ENCODE measurements around the gene NKX1-1.
"Not testable (repeated sequence)": the region's sequence is repeated elsewhere in the genome, so short reads cannot be mapped to it uniquely, and the experiment has no call there.

NKX1-1 gene

DNA sequence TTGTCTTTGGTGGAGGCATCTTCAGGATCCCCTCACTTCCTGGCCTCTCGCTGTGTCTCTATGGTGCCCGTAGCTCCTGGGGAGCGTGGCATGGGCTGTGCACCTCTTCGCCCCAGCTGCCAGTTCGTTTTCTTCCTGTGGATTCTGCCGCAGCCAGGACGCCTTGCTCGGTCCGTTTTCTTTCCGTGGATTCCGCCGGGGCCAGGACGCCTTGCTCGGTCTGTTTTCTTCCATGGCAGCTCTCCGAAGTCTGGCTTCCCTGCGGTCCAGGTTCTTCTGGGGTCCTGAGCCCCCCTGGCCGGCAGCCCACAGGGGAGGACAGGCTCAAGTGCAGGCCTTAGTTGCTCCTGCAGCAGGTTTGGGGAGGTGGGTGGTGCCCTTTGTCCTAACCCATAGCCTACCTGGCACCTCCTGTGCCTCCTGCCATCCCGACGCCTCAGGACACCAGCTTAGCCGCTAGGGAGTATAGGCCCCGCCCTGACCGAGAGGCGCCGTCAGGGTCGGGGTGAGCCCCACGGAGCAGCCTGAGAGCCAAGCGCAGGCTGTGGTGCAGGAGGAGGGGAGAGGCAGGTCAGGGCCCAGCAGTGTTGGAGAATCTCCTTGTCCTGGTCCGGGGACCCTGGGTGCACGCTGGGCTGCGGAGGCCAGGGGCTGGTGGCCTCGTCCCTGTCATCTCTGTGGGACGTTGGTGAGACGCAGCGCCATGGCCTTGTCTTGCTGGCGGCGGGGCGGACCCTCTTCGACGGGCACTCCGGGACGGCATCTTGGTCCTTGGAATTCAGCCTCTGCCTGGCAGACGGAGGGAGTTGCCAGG, 32.1 kb downstream of the NKX1-1 start:
- H3K79me2 ChIP-seq (ENCODE audit: low read length): no peaks in the 10 kb centered on the region
- H3K9ac ChIP-seq (ENCODE audit: low read length): no peak overlapping the region
- DNase-seq: no peak
- no peaks in the 10 kb centered on the region for H3K4me1 ChIP-seq (ENCODE audit: low read length)
- H3K9me2 ChIP-seq (replicated peaks; ENCODE audit: insufficient read depth, low read length): no peaks in the 10 kb centered on the region
- no peak overlapping the region for H3K27ac ChIP-seq (ENCODE audit: low read length)
- no peaks in the 10 kb centered on the region for H3K36me3 ChIP-seq (replicated peaks; ENCODE audit: insufficient read depth, low read length)
- no peak overlapping the region for H3K4me3 ChIP-seq (ENCODE audit: low read length)
- no peaks in the 10 kb centered on the region for H4K20me1 ChIP-seq (ENCODE audit: insufficient read depth, low read length)
- H3K4me2 ChIP-seq (ENCODE audit: low read depth, low read length): no peak overlapping the region
- no peaks in the 10 kb centered on the region for H3K9me3 ChIP-seq (replicated peaks; ENCODE audit: insufficient read depth, low read length)
- H2AFZ ChIP-seq (ENCODE audit: low read length): no peak overlapping the region
- TF ChIP-seq, protein P1, sequence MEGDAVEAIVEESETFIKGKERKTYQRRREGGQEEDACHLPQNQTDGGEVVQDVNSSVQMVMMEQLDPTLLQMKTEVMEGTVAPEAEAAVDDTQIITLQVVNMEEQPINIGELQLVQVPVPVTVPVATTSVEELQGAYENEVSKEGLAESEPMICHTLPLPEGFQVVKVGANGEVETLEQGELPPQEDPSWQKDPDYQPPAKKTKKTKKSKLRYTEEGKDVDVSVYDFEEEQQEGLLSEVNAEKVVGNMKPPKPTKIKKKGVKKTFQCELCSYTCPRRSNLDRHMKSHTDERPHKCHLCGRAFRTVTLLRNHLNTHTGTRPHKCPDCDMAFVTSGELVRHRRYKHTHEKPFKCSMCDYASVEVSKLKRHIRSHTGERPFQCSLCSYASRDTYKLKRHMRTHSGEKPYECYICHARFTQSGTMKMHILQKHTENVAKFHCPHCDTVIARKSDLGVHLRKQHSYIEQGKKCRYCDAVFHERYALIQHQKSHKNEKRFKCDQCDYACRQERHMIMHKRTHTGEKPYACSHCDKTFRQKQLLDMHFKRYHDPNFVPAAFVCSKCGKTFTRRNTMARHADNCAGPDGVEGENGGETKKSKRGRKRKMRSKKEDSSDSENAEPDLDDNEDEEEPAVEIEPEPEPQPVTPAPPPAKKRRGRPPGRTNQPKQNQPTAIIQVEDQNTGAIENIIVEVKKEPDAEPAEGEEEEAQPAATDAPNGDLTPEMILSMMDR (IDR thresholded peaks at IDR 0.05; ENCODE audit: low read length): no peak
- TF ChIP-seq EZH2 (optimal IDR thresholded peaks at IDR 0.05; ENCODE audit: low read depth, low read length): no peak
- TF ChIP-seq EZH2phosphoT487 (IDR thresholded peaks at IDR 0.05; ENCODE audit: low read length): no peak
- H3F3A ChIP-seq (ENCODE audit: insufficient read depth, low read length): no peaks in the 10 kb centered on the region
- no peaks in the 10 kb centered on the region for H3K27me3 ChIP-seq (replicated peaks; ENCODE audit: insufficient read depth, low read length)

GRCh38 chr4:1372576-1372975, 33.7 kb downstream of the NKX1-1 start:
- H3F3A ChIP-seq (ENCODE audit: insufficient read depth, low read length); H3K27me3 ChIP-seq (replicated peaks; ENCODE audit: insufficient read depth, low read length); H3K4me2 ChIP-seq (ENCODE audit: low read depth, low read length); H3K79me2 ChIP-seq (ENCODE audit: low read length); H4K20me1 ChIP-seq (ENCODE audit: insufficient read depth, low read length); H3K36me3 ChIP-seq (replicated peaks; ENCODE audit: insufficient read depth, low read length); H3K4me1 ChIP-seq (ENCODE audit: low read length); DNase-seq; H3K9me3 ChIP-seq (replicated peaks; ENCODE audit: insufficient read depth, low read length); H3K27ac ChIP-seq (ENCODE audit: low read length); H3K9me2 ChIP-seq (replicated peaks; ENCODE audit: insufficient read depth, low read length); H3K9ac ChIP-seq (ENCODE audit: low read length); H2AFZ ChIP-seq (ENCODE audit: low read length); H3K4me3 ChIP-seq (ENCODE audit: low read length): not testable (repeated sequence)

- Histone ChIP-seq H3K36me3 (replicated peaks; ENCODE audit: insufficient read depth, low read length) (no peaks in the 10 kb centered on the region), H3K4me3 (ENCODE audit: low read length) (no peak overlapping the region)
Observed at GRCh38 chr4:1371176-1372165, 34.8 kb downstream of the NKX1-1 start.

More at GRCh38 chr4:1371176-1372165, 34.8 kb downstream of the NKX1-1 start:
- no peaks in the 10 kb centered on the region for H3F3A ChIP-seq (ENCODE audit: insufficient read depth, low read length)
- TF ChIP-seq EZH2phosphoT487 (IDR thresholded peaks at IDR 0.05; ENCODE audit: low read length): no peak
- TF ChIP-seq, protein P1 (IDR thresholded peaks at IDR 0.05; ENCODE audit: low read length): no peak
- TF ChIP-seq EZH2 (optimal IDR thresholded peaks at IDR 0.05; ENCODE audit: low read depth, low read length): no peak
- no peak overlapping the region for H3K9ac ChIP-seq (ENCODE audit: low read length)
- H3K79me2 ChIP-seq (ENCODE audit: low read length): no peaks in the 10 kb centered on the region
- DNase-seq: no peak
- no peaks in the 10 kb centered on the region for H3K9me3 ChIP-seq (replicated peaks; ENCODE audit: insufficient read depth, low read length)
- H3K27ac ChIP-seq (ENCODE audit: low read length): no peak overlapping the region
- no peaks in the 10 kb centered on the region for H4K20me1 ChIP-seq (ENCODE audit: insufficient read depth, low read length)
- no peak overlapping the region for H3K4me2 ChIP-seq (ENCODE audit: low read depth, low read length)
- no peaks in the 10 kb centered on the region for H3K9me2 ChIP-seq (replicated peaks; ENCODE audit: insufficient read depth, low read length)
- no peak overlapping the region for H2AFZ ChIP-seq (ENCODE audit: low read length)
- H3K27me3 ChIP-seq (replicated peaks; ENCODE audit: insufficient read depth, low read length): no peaks in the 10 kb centered on the region
- no peaks in the 10 kb centered on the region for H3K4me1 ChIP-seq (ENCODE audit: low read length)

Data from MM.1S (cell line).